ENCODE measurements around the gene PGBD5. TPM values are rescaled to one million over a fixed set of nuclear protein-coding genes. Genes with fewer than 3 reads are reported as not detected.

Gene PGBD5
- total and polyA plus RNA-seq, 2 experiments from 2014 or later, result 0.82 to 2.4 TPM

- H3K4me1 ChIP-seq (ENCODE audit: insufficient read depth), result no peaks in the 10 kb centered on the region
- 90% methylated on average over 5 of the region's 5 CpGs for WGBS (ENCODE audit: low lambda C conversion rate, missing lambda C conversion rate)
Measured at GRCh38 chr1:230381049-230381467, 45.1 kb downstream of the PGBD5 start.

GRCh38 chr1:230379928-230380327, 46.2 kb downstream of the PGBD5 start:
- Histone ChIP-seq H3K36me3 (replicated peaks; ENCODE audit: insufficient read depth, low read depth) (no peaks in the 10 kb centered on the region), H3K79me2 (no peaks in the 10 kb centered on the region), H3K27me3 (no peaks in the 10 kb centered on the region), H3K9me3 (ENCODE audit: low read depth) (peaks cover 6% of the 10 kb centered on the region), H3K4me1 (ENCODE audit: insufficient read depth) (no peaks in the 10 kb centered on the region), H2AFZ (no peak overlapping the region), H4K20me1 (ENCODE audit: insufficient read depth, poor library complexity, severe bottlenecking) (no peaks in the 10 kb centered on the region), H3K4me3 (no peak overlapping the region), H3K9me2 (replicated peaks; ENCODE audit: insufficient read depth) (no peaks in the 10 kb centered on the region), H3K27ac (no peak overlapping the region), H3K4me2 (no peak overlapping the region)
- no peak for DNase-seq (ENCODE audit: low spot score)
- 95% methylated on average over 1 of the region's 1 CpG for WGBS (ENCODE audit: low lambda C conversion rate, missing lambda C conversion rate)
- TF ChIP-seq EZH2phosphoT487 (IDR thresholded peaks at IDR 0.05; ENCODE audit: low read depth, severe bottlenecking, unreplicated experiment) (no peak), CTCF (IDR thresholded peaks at IDR 0.05; ENCODE audit: poor library complexity) (no peak)

More at GRCh38 chr1:230381049-230381467, 45.1 kb downstream of the PGBD5 start:
- TF ChIP-seq EZH2 (IDR thresholded peaks at IDR 0.05; ENCODE audit: borderline replicate concordance) (no peak), EZH2phosphoT487 (IDR thresholded peaks at IDR 0.05; ENCODE audit: low read depth, severe bottlenecking, unreplicated experiment) (no peak), CTCF (IDR thresholded peaks at IDR 0.05; ENCODE audit: poor library complexity) (no peak)
- Histone ChIP-seq H3K9me3 (ENCODE audit: low read depth) (peaks cover 6% of the 10 kb centered on the region), H3K27me3 (no peaks in the 10 kb centered on the region), H3K9me2 (replicated peaks; ENCODE audit: insufficient read depth) (no peaks in the 10 kb centered on the region), H3K4me3 (no peak overlapping the region), H3K27ac (no peak overlapping the region), H2AFZ (no peak overlapping the region), H4K20me1 (ENCODE audit: insufficient read depth, poor library complexity, severe bottlenecking) (no peaks in the 10 kb centered on the region), H3K79me2 (no peaks in the 10 kb centered on the region), H3K4me2 (peak overlapping the region; percentile 49), H3K36me3 (replicated peaks; ENCODE audit: insufficient read depth, low read depth) (no peaks in the 10 kb centered on the region)
- DNase-seq (ENCODE audit: low spot score), result no peak

GRCh38 chr1:230379462-230379861, 46.7 kb downstream of the PGBD5 start:
- no peak overlapping the region for H3K27ac ChIP-seq
- peaks cover 6% of the 10 kb centered on the region for H3K9me3 ChIP-seq (ENCODE audit: low read depth)
- H3K4me1 ChIP-seq (ENCODE audit: insufficient read depth), result no peaks in the 10 kb centered on the region
- no peaks in the 10 kb centered on the region for H4K20me1 ChIP-seq (ENCODE audit: insufficient read depth, poor library complexity, severe bottlenecking)
- H3K36me3 ChIP-seq (replicated peaks; ENCODE audit: insufficient read depth, low read depth), result no peaks in the 10 kb centered on the region
- no peaks in the 10 kb centered on the region for H3K27me3 ChIP-seq
- H3K4me3 ChIP-seq, result no peak overlapping the region
- 95% methylated on average over 3 of the region's 3 CpGs for WGBS (ENCODE audit: low lambda C conversion rate, missing lambda C conversion rate)
- no peaks in the 10 kb centered on the region for H3K9me2 ChIP-seq (replicated peaks; ENCODE audit: insufficient read depth)
- no peak for TF ChIP-seq EZH2 (IDR thresholded peaks at IDR 0.05; ENCODE audit: borderline replicate concordance)
- TF ChIP-seq EZH2phosphoT487 (IDR thresholded peaks at IDR 0.05; ENCODE audit: low read depth, severe bottlenecking, unreplicated experiment), result no peak
- no peak for TF ChIP-seq CTCF (IDR thresholded peaks at IDR 0.05; ENCODE audit: poor library complexity)
- no peaks in the 10 kb centered on the region for H3K79me2 ChIP-seq
- no peak overlapping the region for H3K4me2 ChIP-seq
- no peak for DNase-seq (ENCODE audit: low spot score)
- no peak overlapping the region for H2AFZ ChIP-seq

GRCh38 chr1:230377851-230378250, 48.3 kb downstream of the PGBD5 start:
- Histone ChIP-seq H3K9me2 (replicated peaks; ENCODE audit: insufficient read depth) (no peaks in the 10 kb centered on the region), H2AFZ (no peak overlapping the region), H3K4me3 (no peak overlapping the region), H3K79me2 (no peaks in the 10 kb centered on the region), H3K4me1 (ENCODE audit: insufficient read depth) (no peaks in the 10 kb centered on the region), H3K27me3 (no peaks in the 10 kb centered on the region), H3K4me2 (no peak overlapping the region), H3K27ac (no peak overlapping the region), H3K36me3 (replicated peaks; ENCODE audit: insufficient read depth, low read depth) (no peaks in the 10 kb centered on the region), H3K9me3 (ENCODE audit: low read depth) (peaks cover 6% of the 10 kb centered on the region), H4K20me1 (ENCODE audit: insufficient read depth, poor library complexity, severe bottlenecking) (no peaks in the 10 kb centered on the region)
- WGBS (ENCODE audit: low lambda C conversion rate, missing lambda C conversion rate), result 61% methylated on average over 2 of the region's 2 CpGs
- TF ChIP-seq CTCF (IDR thresholded peaks at IDR 0.05; ENCODE audit: poor library complexity) (no peak), EZH2phosphoT487 (IDR thresholded peaks at IDR 0.05; ENCODE audit: low read depth, severe bottlenecking, unreplicated experiment) (no peak), EZH2 (IDR thresholded peaks at IDR 0.05; ENCODE audit: borderline replicate concordance) (no peak)
- DNase-seq (ENCODE audit: low spot score), result no peak
